Subcutaneous adipose tissue (tissue), 4 donors: ENCODE data around the gene ATP6V1C2. TPM values are rescaled to one million over a fixed set of nuclear protein-coding genes. Genes with fewer than 3 reads are reported as not detected.

Experiments
- CTCF ChIP-seq: fragments of 450-650 bp; IDR thresholded peaks from one replicate; pipeline ENCODE4 v1.5.1; 2016; ENCODE audit warnings: low read depth, mild to moderate bottlenecking, control low read depth, antibody characterized with exemption, moderate library complexity
- total RNA-seq, 4 donors: library from RNA; depleted of rRNA; stranded (reverse); fragments of >200 nt; gene quantifications; one replicate each; pipeline ENCODE4 v1.1.0, GENCODE V29; 2016

Gene ATP6V1C2
- total RNA-seq, 4 donors from 2014 or later = 0.22 to 3.6 (median 2.6) TPM

GRCh38 chr2:10778724-10779115 lies 57.3 kb downstream of the ATP6V1C2 start:
- no peak for TF ChIP-seq CTCF

DNA sequence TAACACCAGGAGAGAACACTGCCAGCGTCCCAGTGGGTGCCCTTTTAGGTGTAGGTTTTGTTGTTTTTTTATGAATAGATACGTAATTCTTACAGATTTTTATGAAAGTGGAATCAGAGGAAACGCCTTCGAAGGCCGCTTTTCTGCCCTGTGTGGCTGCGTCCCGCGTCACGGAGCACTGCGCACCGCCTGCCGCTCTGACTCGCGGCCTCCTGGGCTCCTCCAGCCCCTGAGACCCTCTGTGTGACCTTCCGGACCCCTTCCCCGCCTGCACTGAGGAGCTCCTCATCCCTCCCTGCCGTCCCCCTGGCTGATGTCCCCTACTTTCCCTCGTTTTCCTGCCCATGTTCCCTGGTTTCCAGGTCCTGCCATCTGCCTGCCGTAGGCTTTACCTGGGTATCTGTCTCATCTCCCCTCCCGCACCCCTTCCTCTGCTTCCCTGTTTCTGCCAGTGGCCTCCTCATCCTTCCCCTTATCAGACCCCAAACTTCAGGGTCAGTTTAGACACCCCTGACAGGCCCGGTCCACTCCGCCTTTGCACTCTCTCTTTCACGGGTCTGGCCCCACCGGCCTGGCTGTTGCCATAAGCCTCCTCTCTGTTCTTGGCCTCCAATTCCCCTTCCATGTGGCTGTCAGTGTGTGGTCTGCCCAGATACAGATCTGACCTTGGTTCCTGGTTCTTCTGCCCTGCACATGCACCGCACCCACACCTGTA lies 58.5 kb downstream of the ATP6V1C2 start:
- TF ChIP-seq CTCF = no peak

DNA sequence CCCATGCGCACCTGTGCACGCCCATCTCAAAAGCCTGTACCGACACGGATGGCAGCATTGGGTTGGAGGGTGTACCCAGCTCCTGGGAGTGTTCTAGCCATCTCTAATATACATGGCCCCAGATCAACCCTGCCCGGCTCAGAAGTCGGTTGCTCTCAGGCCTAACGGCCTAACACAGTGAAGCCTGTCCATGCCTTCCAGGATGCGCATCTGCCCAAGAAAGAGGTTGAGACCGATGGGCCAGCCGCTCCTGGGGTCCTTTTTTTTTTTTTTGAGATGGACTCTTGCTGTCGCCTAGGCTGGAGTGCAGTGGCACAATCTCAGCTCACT lies 59.0 kb downstream of the ATP6V1C2 start:
- TF ChIP-seq CTCF = no peak

DNA sequence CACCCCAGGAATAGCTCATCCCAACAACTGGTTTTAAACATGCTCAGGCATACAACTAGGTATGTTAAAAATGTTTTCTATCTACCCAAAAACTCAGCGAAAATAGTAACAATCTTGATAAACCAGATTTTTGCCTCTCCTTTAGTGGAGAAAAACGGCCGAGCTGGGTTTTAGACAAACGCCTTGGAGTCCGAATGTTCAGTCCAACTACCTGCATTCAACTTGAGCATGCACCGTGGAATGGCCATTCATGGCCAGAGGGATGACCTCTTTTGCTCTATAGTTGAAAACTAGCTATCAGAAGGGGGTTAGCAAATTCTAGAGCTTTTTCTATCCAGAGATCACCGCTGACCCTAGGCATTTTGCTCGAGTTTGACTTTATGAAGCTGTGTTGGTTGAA lies 60.3 kb downstream of the ATP6V1C2 start:
- no peak for TF ChIP-seq CTCF

- no peak for TF ChIP-seq CTCF
Observed at GRCh38 chr2:10783421-10783820, 62.0 kb downstream of the ATP6V1C2 start.

- no peak for TF ChIP-seq CTCF
Observed at GRCh38 chr2:10784719-10785118, 63.3 kb downstream of the ATP6V1C2 start.

- no peak for TF ChIP-seq CTCF
Observed at GRCh38 chr2:10785260-10785659, 63.8 kb downstream of the ATP6V1C2 start.
